Prostate gland (tissue), 2 donors: ENCODE data around the gene MYBPH.

Experiments
- CTCF ChIP-seq, 4 experiments: fragments of 200-600 bp in 2 of 4; fragments of 450-650 bp in 2 of 4; sonication (generic) in 2 of 4; IDR thresholded peaks; 1 replicate in 3 of 4; 2 replicates in 1 of 4; pipeline ENCODE4 v1.5.1; 2016 to 2019; ENCODE audit warnings: antibody characterized with exemption in 4 of 4, mild to moderate bottlenecking in 2 of 4, moderate library complexity in 2 of 4
- POLR2A ChIP-seq: fragments of 450-650 bp; IDR thresholded peaks from one replicate; pipeline ENCODE4 v1.6.1; 2016; ENCODE audit warnings: antibody characterized with exemption, mild to moderate bottlenecking

- TF ChIP-seq POLR2A (no peak), CTCF (IDR thresholded peaks at IDR 0.05) (no peak)
Observed at GRCh38 chr1:203163891-203164635, 11.6 kb downstream of the MYBPH start.
